Measurements from ENCODE around the gene PRTN3.

PRTN3 gene

DNA sequence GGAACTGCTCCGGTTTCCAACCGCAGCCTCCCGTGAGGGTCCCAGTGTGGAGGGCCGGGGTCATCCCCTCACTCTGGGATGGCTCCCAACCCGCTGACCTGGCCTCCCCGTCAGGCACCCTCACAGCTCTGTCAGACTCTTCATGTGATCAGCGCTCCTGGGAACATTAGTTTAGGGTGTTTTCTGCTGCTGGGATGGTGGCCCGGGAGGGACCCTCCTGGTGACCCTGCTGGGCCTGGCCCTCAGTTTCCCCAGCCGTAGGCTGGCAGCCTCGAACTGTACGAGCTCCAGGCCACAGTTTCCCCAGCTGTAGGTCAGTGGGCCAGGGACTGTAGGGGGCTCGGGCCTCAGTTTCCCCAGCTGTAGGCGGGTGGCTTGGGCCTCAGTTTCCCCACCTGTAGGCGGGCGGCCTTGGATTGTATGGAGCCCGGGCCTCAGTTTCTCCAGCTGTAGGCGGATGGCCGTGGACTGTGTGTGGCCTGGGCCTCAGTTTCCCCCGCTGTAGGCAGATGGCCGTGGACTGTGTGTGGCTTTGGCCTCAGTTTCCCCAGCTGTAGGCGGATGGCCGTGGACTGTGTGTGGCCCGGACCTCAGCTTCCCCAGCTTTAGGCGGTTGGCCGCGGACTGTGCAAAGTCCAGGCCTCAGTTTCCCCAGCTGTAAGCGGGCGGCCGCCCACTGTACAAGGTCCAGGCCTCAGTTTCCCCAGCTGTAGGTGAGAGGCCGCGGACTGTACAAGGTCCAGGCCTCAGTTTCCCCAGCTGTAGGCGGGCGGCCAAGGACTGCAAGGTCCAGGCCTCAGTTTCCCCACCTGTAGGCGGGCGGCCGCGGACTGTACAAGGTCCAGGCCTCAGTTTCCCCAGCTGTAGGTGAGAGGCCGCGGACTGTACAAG is 44.9 kb upstream of the PRTN3 start:
- TF ChIP-seq CTCF (IDR thresholded peaks at IDR 0.05; ENCODE audit: borderline replicate concordance, control extremely low read depth, extremely low read depth, insufficient read depth, missing control alignments) = no peak
- in situ Hi-C loops (cut with MboI; ENCODE audit: low sequenced_read_pairs, unreplicated experiment) = no loop called here
- DNase-seq (ENCODE audit: low spot score) = no peak

DNA sequence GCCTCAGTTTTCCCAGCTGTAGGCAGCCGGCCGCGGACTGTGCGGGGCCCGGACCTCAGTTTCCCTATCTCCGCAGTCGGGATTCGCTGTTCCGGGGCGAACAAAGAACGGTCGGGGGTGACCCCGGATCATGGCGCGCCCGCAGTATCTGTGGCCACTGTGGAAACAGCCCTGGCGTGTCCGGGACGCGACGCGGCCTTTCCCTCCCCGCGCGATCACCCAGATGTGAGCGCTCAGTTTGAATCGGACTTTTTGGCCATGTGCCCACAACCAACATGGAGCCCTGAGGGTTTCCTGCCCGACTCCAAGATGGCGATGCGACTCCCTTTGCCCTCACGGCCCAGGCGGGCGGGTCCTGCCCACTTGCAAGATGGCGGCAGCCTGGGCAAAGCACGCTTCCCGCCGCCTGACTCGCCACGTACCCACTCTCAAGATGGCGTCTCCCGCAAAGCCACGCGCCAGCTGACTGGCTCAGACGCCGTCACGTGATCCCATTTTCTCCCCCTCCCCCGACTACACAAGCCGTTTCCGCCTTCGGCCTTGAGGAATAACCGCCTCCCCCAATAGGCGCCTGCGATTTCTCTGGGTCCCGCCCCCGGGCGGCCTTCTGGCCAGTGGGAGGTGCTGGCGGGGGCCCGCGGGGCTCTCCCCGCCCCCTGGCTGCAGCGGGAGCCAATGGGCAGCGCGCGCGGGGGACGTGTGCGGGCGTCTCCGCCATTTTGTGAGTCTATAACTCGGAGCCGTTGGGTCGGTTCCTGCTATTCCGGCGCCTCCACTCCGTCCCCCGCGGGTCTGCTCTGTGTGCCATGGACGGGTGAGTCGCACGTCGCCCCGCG is 43.9 kb upstream of the PRTN3 start, which contains the start of gene PTBP1:
PTBP1 (plus strand) TSS at position 761 of the 836 bp plus-strand sequence; CDS start at position 807, 46 bp downstream.
- in situ Hi-C loops (cut with MboI; ENCODE audit: low sequenced_read_pairs, unreplicated experiment) = no loop called here
- peak; percentile 99 for DNase-seq (ENCODE audit: low spot score)

DNA sequence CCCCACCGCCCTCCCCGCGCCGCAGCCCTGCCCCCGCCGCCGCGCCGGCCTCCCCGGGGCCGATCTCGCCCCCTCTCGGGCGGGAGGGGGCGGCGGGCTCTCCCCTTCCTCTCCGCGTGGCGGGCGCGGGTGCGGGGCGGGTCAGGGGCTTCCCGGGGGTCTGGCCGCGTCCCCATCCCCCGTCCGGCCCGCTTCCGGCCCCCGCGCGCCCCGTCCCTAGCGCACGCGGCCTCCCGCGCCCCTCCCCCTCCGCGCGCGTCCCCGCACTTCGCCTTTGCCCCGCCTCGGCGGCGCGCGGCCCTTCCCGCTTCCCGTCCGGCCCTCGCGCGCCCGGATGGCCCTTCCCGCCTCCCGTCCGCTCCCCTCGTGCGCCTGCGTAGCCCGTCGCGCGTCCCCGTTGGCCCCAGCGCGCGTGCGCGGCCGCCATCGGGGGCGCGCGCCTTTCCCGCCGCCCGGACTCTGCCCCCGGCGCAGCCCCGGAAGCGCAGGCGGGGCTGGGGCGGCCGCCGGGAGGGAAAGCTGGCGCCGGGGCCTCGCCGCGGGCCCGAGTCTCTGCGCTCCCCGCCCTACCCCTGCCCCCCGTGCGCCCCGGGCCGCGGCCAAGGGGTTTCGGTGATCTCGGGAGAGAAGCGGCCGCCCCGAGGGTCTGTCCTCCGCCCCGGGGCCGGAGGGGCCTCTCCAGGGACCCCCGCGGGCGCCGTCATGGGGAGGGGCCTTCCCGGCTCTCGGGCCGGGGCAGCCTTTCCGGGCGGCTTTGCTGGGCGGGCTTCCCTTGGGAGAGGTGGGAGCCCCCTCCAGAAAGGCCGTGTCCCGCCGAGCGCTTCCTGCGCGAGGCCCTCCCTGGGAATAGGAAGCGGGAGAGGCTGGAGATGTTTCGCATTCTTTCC is 43.0 kb upstream of the PRTN3 start:
- in situ Hi-C loops (cut with MboI; ENCODE audit: low sequenced_read_pairs, unreplicated experiment) = no loop called here
- TF ChIP-seq CTCF (IDR thresholded peaks at IDR 0.05; ENCODE audit: borderline replicate concordance, control extremely low read depth, extremely low read depth, insufficient read depth, missing control alignments) = no peak
- peak; percentile 99 for DNase-seq (ENCODE audit: low spot score)

More for the DNA sequence above, 43.9 kb upstream of the PRTN3 start, which contains the start of gene PTBP1:
- TF ChIP-seq CTCF (IDR thresholded peaks at IDR 0.05; ENCODE audit: borderline replicate concordance, control extremely low read depth, extremely low read depth, insufficient read depth, missing control alignments) = no peak

GRCh38 chr19:798415-799075 is 42.3 kb upstream of the PRTN3 start:
- no peak for TF ChIP-seq CTCF (IDR thresholded peaks at IDR 0.05; ENCODE audit: borderline replicate concordance, control extremely low read depth, extremely low read depth, insufficient read depth, missing control alignments)
- DNase-seq (ENCODE audit: low spot score) = no peak

DNA sequence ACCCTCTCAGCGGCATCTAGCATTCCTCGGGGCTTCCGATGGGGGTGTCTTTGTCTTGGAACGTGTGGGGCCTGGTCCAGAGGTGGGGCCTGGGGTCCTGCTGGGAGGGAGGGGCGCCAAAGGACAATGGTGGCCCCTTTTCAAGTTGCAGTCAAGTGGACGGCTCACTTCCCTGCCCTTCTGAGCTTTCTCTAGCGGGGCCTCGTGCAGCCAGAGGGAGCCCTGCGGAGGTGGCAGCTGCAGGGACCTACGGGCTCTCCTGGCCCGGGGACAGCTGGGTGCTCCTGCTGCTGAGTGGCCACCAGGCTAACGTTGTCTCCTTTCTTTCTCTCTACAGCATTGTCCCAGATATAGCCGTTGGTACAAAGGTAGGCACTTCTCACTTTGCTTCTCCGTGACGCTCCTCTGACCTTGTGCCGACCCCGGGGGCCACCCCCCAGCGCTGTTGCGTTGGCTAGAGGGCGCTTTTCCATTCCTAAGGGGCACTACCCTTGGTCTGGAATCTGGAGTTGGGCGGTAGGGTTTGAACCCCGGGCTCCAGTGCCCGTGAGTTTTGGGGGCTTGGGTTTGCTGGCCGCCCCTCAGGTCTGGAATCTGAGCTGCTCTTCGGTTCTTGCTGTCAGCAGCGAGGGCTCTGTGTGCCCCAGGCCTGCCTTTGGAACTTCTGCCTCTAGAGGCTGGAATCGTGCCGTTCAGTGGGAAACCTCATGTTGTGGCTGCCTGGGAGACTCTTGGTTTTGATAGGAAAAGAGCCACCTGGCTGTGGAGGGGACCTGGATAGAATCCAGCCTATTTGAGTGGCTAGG is 41.5 kb upstream of the PRTN3 start:
- no peak for DNase-seq (ENCODE audit: low spot score)
- in situ Hi-C loops (cut with MboI; ENCODE audit: low sequenced_read_pairs, unreplicated experiment) = no loop called here
- no peak for TF ChIP-seq CTCF (IDR thresholded peaks at IDR 0.05; ENCODE audit: borderline replicate concordance, control extremely low read depth, extremely low read depth, insufficient read depth, missing control alignments)

More at GRCh38 chr19:798415-799075, 42.3 kb upstream of the PRTN3 start:
- in situ Hi-C loops (cut with MboI; ENCODE audit: low sequenced_read_pairs, unreplicated experiment) = no loop called here

Measured in GM13976 (cell line).